Neuronal stem cell (in vitro differentiated cells): ENCODE data around the gene METTL4.
A peak's percentile ranks its signal among the peaks of the same experiment; 100 is the strongest.

Source experiments
- DNase-seq: peaks from one replicate; pipeline ENCODE4 v3.0.0-alpha.2; 2013; ENCODE audit warnings: low spot score
- H2AFZ ChIP-seq: one replicate; pipeline ENCODE4 v1.6.1; 2013; ENCODE audit warnings: mild to moderate bottlenecking, low read length, inconsistent platforms
- H2AK5ac ChIP-seq: 2 replicates; pipeline ENCODE4 v1.6.1; 2013; ENCODE audit warnings: low read depth, mild to moderate bottlenecking, inconsistent platforms, low read length, moderate library complexity, mixed read lengths
- H2BK120ac ChIP-seq: 2 replicates; pipeline ENCODE4 v1.6.1; 2013; ENCODE audit warnings: low read depth, mild to moderate bottlenecking, inconsistent platforms, low read length, moderate library complexity, mixed read lengths
- H2BK12ac ChIP-seq: one replicate; pipeline ENCODE4 v1.6.1; 2013; ENCODE audit warnings: low read length, inconsistent platforms
- H2BK15ac ChIP-seq: 2 replicates; pipeline ENCODE4 v1.6.1; 2013; ENCODE audit warnings: mild to moderate bottlenecking, low read length, inconsistent platforms, mixed read lengths
- H2BK5ac ChIP-seq: one replicate; pipeline ENCODE4 v1.6.1; 2013; ENCODE audit warnings: inconsistent platforms, mild to moderate bottlenecking, low read length, moderate library complexity
- H3K14ac ChIP-seq: one replicate; pipeline ENCODE4 v1.6.1; 2013; ENCODE audit warnings: low read length, inconsistent platforms
- H3K18ac ChIP-seq: 2 replicates; pipeline ENCODE4 v1.6.1; 2013; ENCODE audit warnings: low read length, inconsistent platforms
- H3K23ac ChIP-seq: 2 replicates; pipeline ENCODE4 v1.6.1; 2013; ENCODE audit warnings: low read depth, mild to moderate bottlenecking, mixed read lengths, low read length, inconsistent platforms; ENCODE audit not compliant: poor library complexity
- H3K27ac ChIP-seq: replicated peaks from 3 replicates; pipeline ENCODE4 v1.5.1; 2013; ENCODE audit warnings: low read length, inconsistent platforms
- H3K27me3 ChIP-seq, 3 experiments: 2 replicates each; pipeline ENCODE4 v1.6.1; 2013; ENCODE audit warnings: low read length in 3 of 3, mild to moderate bottlenecking in 2 of 3, inconsistent platforms in 1 of 3, low read depth in 1 of 3, mixed read lengths in 1 of 3, moderate library complexity in 1 of 3; ENCODE audit not compliant: control insufficient read depth in 3 of 3, insufficient read depth in 3 of 3
- H3K36me3 ChIP-seq, 2 donors: replicated peaks in 1 of 2; 2 replicates each; pipeline ENCODE4 v1.6.1; 2013; ENCODE audit warnings: low read length in 2 of 2; ENCODE audit not compliant: control insufficient read depth in 2 of 2, insufficient read depth in 2 of 2
- H3K4ac ChIP-seq: 2 replicates; pipeline ENCODE4 v1.6.1; 2013; ENCODE audit warnings: inconsistent platforms, mild to moderate bottlenecking, low read length, moderate library complexity
- H3K4me1 ChIP-seq, 2 donors: 1 replicate in 1 of 2; 2 replicates in 1 of 2; pipeline ENCODE4 v1.6.1; 2013; ENCODE audit warnings: low read length in 2 of 2, low read depth in 1 of 2; ENCODE audit not compliant: control insufficient read depth in 2 of 2, insufficient read depth in 1 of 2
- H3K4me2 ChIP-seq: one replicate; pipeline ENCODE4 v1.6.1; 2013; ENCODE audit warnings: mild to moderate bottlenecking, low read length, inconsistent platforms; ENCODE audit not compliant: insufficient read depth, poor library complexity, severe bottlenecking
- H3K4me3 ChIP-seq, 2 donors: 2 replicates each; pipeline ENCODE4 v1.5.1; 2013; ENCODE audit warnings: low read length in 2 of 2, mild to moderate bottlenecking in 2 of 2, inconsistent platforms in 1 of 2, moderate library complexity in 1 of 2
- H3K79me1 ChIP-seq: one replicate; pipeline ENCODE4 v1.6.1; 2013; ENCODE audit warnings: low read depth, mild to moderate bottlenecking, inconsistent platforms, low read length, moderate library complexity
- H3K9ac ChIP-seq: one replicate; pipeline ENCODE4 v1.6.1; 2013; ENCODE audit warnings: mild to moderate bottlenecking, low read depth, low read length, inconsistent platforms; ENCODE audit not compliant: poor library complexity
- H3K9me3 ChIP-seq, 2 donors: replicated peaks in 1 of 2; 2 replicates each; pipeline versions ENCODE3 to v1.6.1; 2013; ENCODE audit warnings: low read length in 2 of 2, mild to moderate bottlenecking in 2 of 2, inconsistent platforms in 1 of 2, low read depth in 1 of 2, mixed read lengths in 1 of 2, moderate library complexity in 1 of 2; ENCODE audit not compliant: control insufficient read depth in 2 of 2, insufficient read depth in 1 of 2
- H4K8ac ChIP-seq: one replicate; pipeline ENCODE4 v1.6.1; 2013; ENCODE audit warnings: low read depth, mild to moderate bottlenecking, inconsistent platforms, low read length, moderate library complexity
- H4K91ac ChIP-seq: one replicate; pipeline ENCODE4 v1.6.1; 2013; ENCODE audit warnings: low read length, low read depth, mild to moderate bottlenecking, inconsistent platforms; ENCODE audit not compliant: poor library complexity
- WGBS, 2 donors: extraction: QIAGEN DNeasy Blood & Tissue Kit; methylation state at CpG; one replicate each; pipeline ENCODE4 v1.1.7; 2013; ENCODE audit warnings: missing lambda C conversion rate in 2 of 2, mixed read lengths in 1 of 2; ENCODE audit not compliant: insufficient read length in 2 of 2, insufficient replicate concordance in 1 of 2; ENCODE audit errors: extremely low coverage in 2 of 2; 5-methylcytosine and 5-hydroxymethylcytosine counted together

METTL4 gene

DNA sequence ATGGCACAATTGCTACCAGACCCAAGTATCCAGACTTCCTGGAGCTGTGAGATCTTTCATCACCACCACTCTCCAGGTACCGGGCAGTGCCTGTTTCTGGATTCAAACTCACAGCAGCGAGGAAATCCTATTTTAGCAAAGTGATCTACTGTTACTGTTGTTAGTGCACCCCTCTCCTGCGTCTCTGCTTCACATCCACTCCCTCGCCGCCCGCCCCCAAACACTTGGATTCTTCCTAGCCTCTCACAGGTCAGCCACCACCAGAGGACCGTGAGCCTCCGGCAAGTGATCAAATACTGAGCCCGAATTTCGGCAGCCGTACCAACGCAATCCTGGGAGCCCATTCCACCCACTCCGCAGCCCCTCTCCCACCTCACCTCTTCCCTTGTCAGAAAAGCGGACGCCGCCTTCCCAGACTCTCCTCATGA lies 519 bp downstream of the METTL4 start:
- H3K23ac ChIP-seq = peak overlapping the region; percentile 96
- no peak overlapping the region for H2AK5ac ChIP-seq
- peak overlapping the region; percentile 75 for H3K9ac ChIP-seq
- H3K79me1 ChIP-seq = peaks cover 6% of the 10 kb centered on the region
- no peaks in the 10 kb centered on the region for H3K27me3 ChIP-seq
- no peaks in the 10 kb centered on the region for H3K9me3 ChIP-seq
- peaks cover 8 to 41% of the 10 kb centered on the region in 2 donors for H3K36me3 ChIP-seq
- peak overlapping the region; percentile 55 for H3K4me2 ChIP-seq
- peak overlapping the region; percentile 92 to 93 for H3K4me3 ChIP-seq
- peak overlapping the region; percentile 97 for H2AFZ ChIP-seq
- H3K4me1 ChIP-seq = peaks cover 3 to 7% of the 10 kb centered on the region in 2 donors
- no peak overlapping the region for H3K4ac ChIP-seq
- no peak overlapping the region for H4K8ac ChIP-seq
- no peak overlapping the region for H3K14ac ChIP-seq
- no peak overlapping the region for H2BK12ac ChIP-seq
- peak overlapping the region; percentile 95 for H2BK5ac ChIP-seq
- no peak overlapping the region for H4K91ac ChIP-seq
- WGBS, 2 donors = no CpG with 5 or more reads among the region's 16 CpGs
- no peak overlapping the region for H2BK120ac ChIP-seq
- H3K18ac ChIP-seq = peak overlapping the region; percentile 96
- no peak overlapping the region for H2BK15ac ChIP-seq
- no peak for DNase-seq
- peak overlapping the region; percentile 95 for H3K27ac ChIP-seq

DNA sequence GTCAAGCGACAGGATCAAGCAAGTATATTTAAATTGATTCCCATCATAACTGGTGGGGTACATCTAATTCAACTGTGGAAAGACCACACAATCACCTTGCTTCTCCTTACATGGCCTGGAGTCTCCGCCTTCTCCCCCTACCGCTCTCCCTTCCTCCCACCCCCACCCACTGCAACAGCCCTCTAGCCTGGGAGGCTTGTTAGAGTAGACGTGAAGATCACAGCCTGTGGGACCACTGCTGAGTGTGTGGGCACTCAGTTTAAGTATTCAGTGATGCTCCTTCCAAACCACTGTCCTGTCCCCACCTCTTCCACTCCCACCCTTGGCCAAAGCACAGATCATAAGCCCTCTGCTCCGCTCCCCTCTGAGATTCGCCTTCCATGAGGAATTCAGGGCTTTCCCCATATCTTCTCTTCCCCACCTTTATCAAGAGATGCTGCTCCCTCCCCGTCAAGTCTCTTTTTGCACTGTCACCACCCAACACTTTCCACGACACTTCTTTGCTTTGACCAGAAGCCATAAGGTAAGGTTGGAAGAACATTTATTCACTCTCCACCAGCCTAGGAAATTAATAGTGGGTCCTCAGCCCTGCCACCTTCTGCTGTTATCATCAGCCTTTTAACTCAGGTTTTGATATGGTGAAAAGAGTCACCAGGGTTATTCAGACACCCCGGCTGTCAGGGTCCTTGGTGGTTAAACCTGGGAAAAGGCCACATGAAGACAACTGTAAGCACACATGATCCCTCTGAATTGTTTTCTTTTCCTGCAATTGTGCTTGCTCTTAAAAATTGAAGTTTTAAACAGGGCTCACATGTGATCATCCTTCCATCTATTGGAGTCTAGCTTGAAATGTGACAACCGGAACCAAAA lies 1.7 kb downstream of the METTL4 start:
- no peak overlapping the region for H3K23ac ChIP-seq
- peak overlapping the region; percentile 14 for H2BK15ac ChIP-seq
- no peak overlapping the region for H2BK12ac ChIP-seq
- no peak overlapping the region for H3K27ac ChIP-seq
- no peak overlapping the region for H3K4me2 ChIP-seq
- H3K36me3 ChIP-seq = peaks cover 2 to 39% of the 10 kb centered on the region in 2 donors
- H3K27me3 ChIP-seq = no peaks in the 10 kb centered on the region
- H3K79me1 ChIP-seq = peaks cover 6% of the 10 kb centered on the region
- H2BK120ac ChIP-seq = no peak overlapping the region
- H4K91ac ChIP-seq = no peak overlapping the region
- no peak overlapping the region for H3K14ac ChIP-seq
- no peak overlapping the region for H2BK5ac ChIP-seq
- no CpG with 5 or more reads among the region's 10 CpGs for WGBS, 2 donors
- peaks cover 3 to 7% of the 10 kb centered on the region in 2 donors for H3K4me1 ChIP-seq
- H2AK5ac ChIP-seq = no peak overlapping the region
- no peak overlapping the region for H4K8ac ChIP-seq
- no peak overlapping the region for H3K4ac ChIP-seq
- H3K9me3 ChIP-seq = no peaks in the 10 kb centered on the region
- DNase-seq = no peak
- H3K9ac ChIP-seq = no peak overlapping the region
- peak overlapping the region in 1 of 2 donors; percentile 92 for H3K4me3 ChIP-seq
- peak overlapping the region; percentile 97 for H2AFZ ChIP-seq
- H3K18ac ChIP-seq = no peak overlapping the region

DNA sequence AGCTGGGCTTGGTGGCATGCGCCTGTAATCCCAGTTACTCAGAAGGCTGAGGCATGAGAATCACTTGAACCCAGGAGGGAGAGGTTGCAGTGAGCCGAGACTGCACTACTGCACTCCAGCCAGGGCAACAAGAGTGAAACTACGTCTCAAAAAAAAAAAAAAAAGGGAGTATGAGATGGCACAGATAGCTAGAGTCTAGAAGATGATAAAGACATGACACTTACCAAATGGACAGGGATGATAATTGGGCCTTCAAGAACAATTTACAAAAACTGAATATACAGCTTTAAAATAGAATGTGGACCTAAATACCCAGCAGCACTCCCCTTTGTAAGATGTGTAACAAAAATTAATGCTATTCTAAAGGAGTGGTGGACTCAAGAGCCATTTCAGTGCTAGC lies 2.7 kb downstream of the METTL4 start:
- Histone ChIP-seq H3K4me2 (no peak overlapping the region), H3K4ac (no peak overlapping the region), H3K14ac (no peak overlapping the region), H3K27me3 (no peaks in the 10 kb centered on the region), H2BK12ac (no peak overlapping the region), H3K79me1 (peaks cover 6% of the 10 kb centered on the region), H3K27ac (no peak overlapping the region), H3K4me3 (no peak overlapping the region), H2BK15ac (no peak overlapping the region), H3K9ac (no peak overlapping the region), H3K4me1 (peaks cover 3 to 7% of the 10 kb centered on the region in 2 donors), H3K36me3 (peaks cover 2 to 38% of the 10 kb centered on the region in 2 donors), H3K23ac (no peak overlapping the region), H2AFZ (no peak overlapping the region), H2AK5ac (no peak overlapping the region), H2BK5ac (no peak overlapping the region), H2BK120ac (no peak overlapping the region), H3K9me3 (no peaks in the 10 kb centered on the region), H3K18ac (no peak overlapping the region), H4K91ac (no peak overlapping the region), H4K8ac (no peak overlapping the region)
- WGBS, 2 donors = no CpG with 5 or more reads among the region's 3 CpGs
- DNase-seq = no peak

DNA sequence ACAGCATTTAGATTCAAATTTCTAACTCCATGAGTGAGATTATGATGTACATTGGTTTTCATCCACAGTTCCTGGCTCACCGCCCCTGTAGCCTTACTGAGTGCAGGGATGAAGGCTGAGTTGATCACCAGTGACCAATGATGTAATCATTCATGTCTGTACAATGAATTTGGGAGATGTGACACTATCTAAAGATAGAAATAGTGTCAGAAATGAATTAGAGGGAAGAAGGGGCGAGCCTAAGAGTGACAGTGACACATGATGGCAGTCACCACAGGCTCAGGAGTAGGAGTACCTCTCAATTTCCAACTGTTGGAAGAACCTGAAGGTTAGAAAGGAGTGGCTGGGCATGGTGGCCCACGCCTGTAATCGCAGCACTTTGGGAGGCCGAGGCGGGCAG lies 3.2 kb downstream of the METTL4 start:
- Histone ChIP-seq H2BK15ac (no peak overlapping the region), H3K4me2 (no peak overlapping the region), H3K4me1 (peaks cover 3 to 7% of the 10 kb centered on the region in 2 donors), H3K4me3 (no peak overlapping the region), H3K23ac (no peak overlapping the region), H3K9ac (no peak overlapping the region), H2BK120ac (no peak overlapping the region), H3K36me3 (peaks cover 2 to 38% of the 10 kb centered on the region in 2 donors), H4K91ac (no peak overlapping the region), H2BK5ac (no peak overlapping the region), H3K14ac (no peak overlapping the region), H2AK5ac (no peak overlapping the region), H3K27ac (no peak overlapping the region), H3K18ac (no peak overlapping the region), H3K4ac (no peak overlapping the region), H2BK12ac (no peak overlapping the region), H3K27me3 (no peaks in the 10 kb centered on the region), H2AFZ (no peak overlapping the region), H3K9me3 (no peaks in the 10 kb centered on the region), H3K79me1 (peaks cover 6% of the 10 kb centered on the region), H4K8ac (no peak overlapping the region)
- WGBS, 2 donors = no CpG with 5 or more reads among the region's 6 CpGs
- DNase-seq = no peak
